ENCODE results near the gene ITGAX.

Gene ITGAX

GRCh38 chr16:31428279-31428597 is 73.3 kb downstream of the ITGAX start, which contains the start of gene COX6A2:
Gene COX6A2, minus strand, starts transcription at chr16:31428360. Its CDS starts 35 bp downstream, at chr16:31428325.
- no peak within 1 kb of the TSS for H3K4me3 ChIP-seq (replicated peaks; ENCODE audit: insufficient read depth, low read length)
- DNase-seq (ENCODE audit: low read depth in 1 of 2, low spot score in 1 of 2): no peak
- TF ChIP-seq SPI1 (IDR thresholded peaks at IDR 0.05; ENCODE audit: borderline replicate concordance, low read depth) (no peak), GABPA (IDR thresholded peaks at IDR 0.05; ENCODE audit: low read depth) (no peak), CTCF (IDR thresholded peaks at IDR 0.05; ENCODE audit: insufficient read depth, low read length) (no peak), REST (IDR thresholded peaks at IDR 0.05; ENCODE audit: insufficient replicate concordance, low read depth) (no peak), POLR2AphosphoS5 (IDR thresholded peaks at IDR 0.05; ENCODE audit: low read depth) (no peak)
- no peaks in the 10 kb centered on the region for H3K27me3 ChIP-seq (ENCODE audit: insufficient read depth, poor library complexity, severe bottlenecking)
- no peak within 1 kb of the TSS for H3K27ac ChIP-seq (replicated peaks)

- no peak overlapping the region for H3K4me3 ChIP-seq (replicated peaks; ENCODE audit: insufficient read depth, low read length)
- no peak overlapping the region for H3K27ac ChIP-seq (replicated peaks)
- no peak for DNase-seq (ENCODE audit: low read depth in 1 of 2, low spot score in 1 of 2)
- TF ChIP-seq REST (IDR thresholded peaks at IDR 0.05; ENCODE audit: insufficient replicate concordance, low read depth) (no peak), GABPA (IDR thresholded peaks at IDR 0.05; ENCODE audit: low read depth) (no peak), SPI1 (IDR thresholded peaks at IDR 0.05; ENCODE audit: borderline replicate concordance, low read depth) (no peak), CTCF (IDR thresholded peaks at IDR 0.05; ENCODE audit: insufficient read depth, low read length) (no peak), POLR2AphosphoS5 (IDR thresholded peaks at IDR 0.05; ENCODE audit: low read depth) (no peak)
- H3K27me3 ChIP-seq (ENCODE audit: insufficient read depth, poor library complexity, severe bottlenecking): no peaks in the 10 kb centered on the region
These were observed 73.8 kb downstream of the ITGAX start for GRCh38 chr16:31428638-31429247.

DNA sequence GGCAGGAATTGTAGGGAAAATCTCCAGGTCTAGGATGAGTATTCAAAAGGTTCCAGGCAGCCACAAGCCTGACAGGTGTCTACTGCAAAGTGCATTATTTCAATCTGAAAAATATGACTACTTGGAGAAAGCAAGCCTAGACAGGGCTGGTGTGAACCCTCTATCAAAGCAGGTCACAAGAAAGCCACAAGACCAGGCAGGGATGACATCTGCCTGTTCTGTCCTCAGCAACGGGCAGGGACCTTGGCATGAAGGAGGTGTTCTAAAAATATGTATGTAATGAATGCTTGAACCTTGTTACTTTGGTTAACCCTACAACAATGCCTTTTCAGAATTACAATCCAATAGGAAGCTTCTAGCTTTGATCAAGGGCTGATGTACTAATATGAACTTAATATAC is 74.3 kb downstream of the ITGAX start:
- TF ChIP-seq POLR2AphosphoS5 (IDR thresholded peaks at IDR 0.05; ENCODE audit: low read depth) (no peak), SPI1 (IDR thresholded peaks at IDR 0.05; ENCODE audit: borderline replicate concordance, low read depth) (no peak), CTCF (IDR thresholded peaks at IDR 0.05; ENCODE audit: insufficient read depth, low read length) (no peak), REST (IDR thresholded peaks at IDR 0.05; ENCODE audit: insufficient replicate concordance, low read depth) (no peak), GABPA (IDR thresholded peaks at IDR 0.05; ENCODE audit: low read depth) (no peak)

More for the DNA sequence above, 74.3 kb downstream of the ITGAX start:
- H3K27me3 ChIP-seq (ENCODE audit: insufficient read depth, poor library complexity, severe bottlenecking): no peaks in the 10 kb centered on the region
- no peak overlapping the region for H3K27ac ChIP-seq (replicated peaks)
- no peak overlapping the region for H3K4me3 ChIP-seq (replicated peaks; ENCODE audit: insufficient read depth, low read length)
- DNase-seq (ENCODE audit: low read depth in 1 of 2, low spot score in 1 of 2): no peak
